RWPE1 (cell line): ENCODE results near the gene GABRG3.

ENCODE experiments used
- CTCF ChIA-PET: fragments of 350-600 bp; sonication (Branson Sonifier 250); formaldehyde crosslinking; extraction: SDS; loops from one replicate; lab custom pipeline; 2021; lab: Yijun Ruan, JAX
- POLR2A ChIA-PET: fragments of 400-600 bp; formaldehyde crosslinking; extraction: SDS; loops from one replicate; lab custom pipeline; 2020; ENCODE audit warnings: antibody characterized with exemption; ENCODE audit not compliant: low non-redundant PET; lab: Yijun Ruan, JAX
- DNase-seq: peaks from one replicate; pipeline ENCODE4 v3.0.0; 2012; ENCODE audit warnings: low spot score
- H3K27ac ChIP-seq: fragments of 450-650 bp; 2 replicates; pipeline ENCODE4 v1.5.1; 2017
- TF ChIP-seq, protein P1 (sequence below): fragments of 450-650 bp; conservative IDR thresholded peaks from 2 replicates; pipeline ENCODE4 v1.5.1; 2017; ENCODE audit warnings: low read depth, mild to moderate bottlenecking

GABRG3 gene

DNA sequence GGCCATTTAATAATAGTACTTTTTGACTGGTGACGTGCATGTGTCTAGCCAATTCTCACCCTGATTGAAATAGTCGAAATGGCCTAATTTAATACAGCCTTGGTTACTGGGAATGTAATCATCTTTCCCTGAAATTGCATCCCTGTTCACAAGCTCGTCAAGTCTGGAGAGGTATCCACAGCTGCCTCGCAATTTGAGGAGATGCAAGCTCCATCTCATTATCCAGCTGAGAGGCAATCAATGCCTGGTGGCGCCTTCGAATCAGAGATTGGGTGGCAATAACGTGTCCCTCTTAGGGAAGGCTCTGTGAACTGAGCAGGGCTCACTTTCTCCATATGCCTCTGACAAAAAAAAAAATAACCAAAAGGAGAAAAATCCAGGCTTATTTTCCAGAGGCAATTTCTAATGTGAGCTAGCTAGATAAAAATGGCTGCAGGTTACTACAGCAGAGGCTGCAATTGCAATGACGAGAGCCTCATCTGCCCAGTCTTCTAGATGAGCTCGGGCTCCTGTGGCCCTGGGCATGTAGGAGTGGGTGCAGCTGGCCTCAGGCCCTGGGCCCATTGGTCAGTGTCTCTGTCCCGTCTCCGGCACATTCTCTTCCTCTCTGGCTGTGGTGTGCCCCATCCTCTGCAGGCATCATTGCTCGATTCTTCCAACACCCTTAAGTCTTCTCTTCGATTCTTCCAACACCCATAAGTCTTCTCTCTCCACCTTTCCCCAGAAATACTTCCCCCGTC is 487.5 kb downstream of the GABRG3 start:
- POLR2A ChIA-PET = no interaction called here

DNA sequence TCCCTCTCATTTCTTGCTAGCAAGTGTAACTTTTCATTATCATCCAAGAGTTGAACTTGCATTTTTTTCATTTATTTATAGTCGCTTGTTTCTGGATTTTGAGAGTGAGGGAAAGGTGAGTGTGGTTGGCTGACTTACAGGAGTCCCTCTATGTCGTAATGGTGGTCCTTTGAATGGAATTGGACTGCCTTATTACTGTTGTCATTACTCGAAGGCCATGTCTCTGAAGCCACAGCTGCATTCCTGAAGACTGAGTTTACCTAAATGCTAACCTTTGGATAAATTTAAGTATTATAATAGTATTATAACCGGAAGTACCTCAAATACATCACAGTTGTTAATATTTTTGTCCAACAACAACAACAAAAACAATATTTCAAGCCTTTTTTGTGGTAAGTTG is 488.9 kb downstream of the GABRG3 start:
- POLR2A ChIA-PET = no interaction called here
- TF ChIP-seq, protein P1, sequence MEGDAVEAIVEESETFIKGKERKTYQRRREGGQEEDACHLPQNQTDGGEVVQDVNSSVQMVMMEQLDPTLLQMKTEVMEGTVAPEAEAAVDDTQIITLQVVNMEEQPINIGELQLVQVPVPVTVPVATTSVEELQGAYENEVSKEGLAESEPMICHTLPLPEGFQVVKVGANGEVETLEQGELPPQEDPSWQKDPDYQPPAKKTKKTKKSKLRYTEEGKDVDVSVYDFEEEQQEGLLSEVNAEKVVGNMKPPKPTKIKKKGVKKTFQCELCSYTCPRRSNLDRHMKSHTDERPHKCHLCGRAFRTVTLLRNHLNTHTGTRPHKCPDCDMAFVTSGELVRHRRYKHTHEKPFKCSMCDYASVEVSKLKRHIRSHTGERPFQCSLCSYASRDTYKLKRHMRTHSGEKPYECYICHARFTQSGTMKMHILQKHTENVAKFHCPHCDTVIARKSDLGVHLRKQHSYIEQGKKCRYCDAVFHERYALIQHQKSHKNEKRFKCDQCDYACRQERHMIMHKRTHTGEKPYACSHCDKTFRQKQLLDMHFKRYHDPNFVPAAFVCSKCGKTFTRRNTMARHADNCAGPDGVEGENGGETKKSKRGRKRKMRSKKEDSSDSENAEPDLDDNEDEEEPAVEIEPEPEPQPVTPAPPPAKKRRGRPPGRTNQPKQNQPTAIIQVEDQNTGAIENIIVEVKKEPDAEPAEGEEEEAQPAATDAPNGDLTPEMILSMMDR = no peak
- CTCF ChIA-PET = no interaction called here
- H3K27ac ChIP-seq = no peak overlapping the region
- no peak for DNase-seq

More for the DNA sequence above, 487.5 kb downstream of the GABRG3 start:
- no peak for DNase-seq
- TF ChIP-seq, protein P1 = no peak
- CTCF ChIA-PET = no interaction called here
- no peak overlapping the region for H3K27ac ChIP-seq

DNA sequence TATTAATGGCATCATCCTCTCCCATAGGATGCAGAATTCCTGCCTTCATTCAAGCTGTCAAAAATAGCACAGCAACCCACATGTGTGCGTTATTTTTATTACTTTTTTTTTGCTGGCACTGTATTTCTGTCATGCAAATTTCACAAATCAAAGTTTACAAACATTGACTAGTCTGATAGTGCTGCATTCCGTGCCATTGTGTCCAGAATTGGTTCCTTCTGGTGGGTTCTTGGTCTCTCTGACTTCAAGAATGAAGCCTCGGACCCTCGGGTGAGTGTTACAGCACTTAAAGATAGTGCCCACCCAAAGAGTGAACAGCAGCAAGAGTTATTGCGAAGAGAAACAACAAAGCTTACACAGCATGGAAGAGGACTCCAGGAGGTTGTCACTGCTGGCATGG is 490.2 kb downstream of the GABRG3 start:
- TF ChIP-seq, protein P1 = no peak
- DNase-seq = no peak
- ChIA-PET CTCF (no interaction called here), POLR2A (no interaction called here)
- no peak overlapping the region for H3K27ac ChIP-seq

DNA sequence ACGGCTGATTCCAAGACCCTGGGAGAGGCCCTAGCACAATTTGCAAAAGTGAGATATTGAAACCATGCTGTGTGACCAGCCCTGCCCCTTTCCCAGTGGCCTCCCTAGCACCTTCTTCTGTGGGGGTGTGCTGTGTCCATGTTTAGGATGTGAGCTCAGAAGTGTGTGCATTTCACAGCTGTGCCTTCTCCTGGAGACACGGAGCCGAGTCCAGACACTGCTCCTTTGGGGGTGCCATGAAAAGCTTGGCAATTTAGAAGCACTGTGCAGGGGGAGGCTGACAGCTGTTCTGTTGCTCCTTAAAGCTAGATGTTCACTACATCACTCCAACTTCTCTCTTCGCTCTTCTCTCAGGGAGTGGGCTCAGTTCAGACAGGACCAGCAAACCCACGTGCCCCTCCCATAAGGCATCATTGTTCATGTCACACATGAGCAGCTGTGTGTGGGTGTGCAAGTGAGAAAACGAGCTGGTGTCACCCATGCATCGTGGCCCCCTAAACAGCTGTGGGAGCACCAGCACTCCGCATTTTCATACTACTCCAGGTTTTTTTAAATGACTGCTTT is 492.6 kb downstream of the GABRG3 start:
- POLR2A ChIA-PET = no interaction called here
- TF ChIP-seq, protein P1 = no peak
- H3K27ac ChIP-seq = no peak overlapping the region
- CTCF ChIA-PET = no interaction called here
- no peak for DNase-seq

DNA sequence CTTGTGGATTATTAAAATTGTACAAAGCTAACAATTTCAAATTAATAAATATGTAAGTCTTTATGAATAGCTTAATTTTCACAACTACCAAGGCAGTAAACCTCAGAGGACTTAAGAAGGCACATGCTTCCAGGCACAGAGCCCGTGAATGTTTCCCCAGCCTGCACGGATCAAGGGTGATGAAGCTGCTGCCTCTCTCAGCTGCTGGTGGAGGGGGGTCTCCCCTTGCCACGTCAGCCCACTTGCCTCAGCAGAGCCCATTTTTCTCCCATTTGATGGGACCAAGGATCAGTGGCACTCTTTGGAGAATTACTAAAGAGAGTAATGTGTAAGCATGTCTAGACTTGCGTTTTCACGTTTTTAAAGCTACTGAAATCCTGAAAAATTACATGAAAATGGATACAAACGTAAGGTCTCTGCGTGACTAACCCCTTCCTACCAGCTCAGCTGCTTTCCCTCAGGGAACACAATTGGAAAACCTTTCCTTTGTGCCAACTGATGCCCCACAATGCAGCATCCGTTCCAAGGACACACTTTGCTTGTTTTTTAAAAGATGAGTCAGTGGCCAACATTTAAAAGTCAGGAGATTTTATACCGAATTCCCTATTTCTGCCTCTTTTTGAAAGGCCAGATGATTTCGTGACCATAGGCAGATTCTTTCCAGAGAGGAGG is 494.1 kb downstream of the GABRG3 start:
- TF ChIP-seq, protein P1 = no peak
- no peak overlapping the region for H3K27ac ChIP-seq
- POLR2A ChIA-PET = no interaction called here
- DNase-seq = no peak
- CTCF ChIA-PET = interaction anchor here (0.5 to 0.6 kb wide), 3 partner anchors 15 to 40 kb away, joined by 3 to 4 read pairs (median 4); no protein-coding TSS in a partner anchor

DNA sequence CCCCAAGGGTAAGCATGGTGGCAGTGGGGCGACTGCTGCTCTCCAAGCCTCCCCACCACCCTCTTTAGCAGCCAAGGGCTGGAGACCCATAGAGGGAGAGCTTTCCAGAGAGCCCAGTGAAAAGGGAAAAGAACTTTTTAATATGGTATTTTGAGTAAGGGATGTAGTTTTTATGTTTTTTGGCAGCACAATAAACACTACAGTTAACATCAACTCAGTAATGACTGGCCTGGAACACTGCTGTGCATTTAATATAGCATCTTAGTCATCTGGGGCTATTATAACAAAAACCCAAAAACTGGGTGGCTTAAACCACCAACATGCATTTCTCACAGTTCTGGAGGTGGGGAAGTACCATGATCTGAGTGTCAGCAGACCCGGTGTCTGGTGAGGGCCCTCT is 495.8 kb downstream of the GABRG3 start:
- DNase-seq = no peak
- ChIA-PET CTCF (no interaction called here), POLR2A (no interaction called here)
- TF ChIP-seq, protein P1 = no peak
- no peak overlapping the region for H3K27ac ChIP-seq
